HepG2 (cell line): ENCODE data around the gene PANK2.

Experiments
- HNRNPLL ChIP-seq: fragments of 200-400 bp; formaldehyde crosslinking; IDR thresholded peaks from 2 replicates; pipeline ENCODE4 v1.6.1; 2017; ENCODE audit warnings: mild to moderate bottlenecking, low read depth, low read length; ENCODE audit not compliant: poor library complexity, severe bottlenecking
- POLR2AphosphoS5 ChIP-seq: IDR thresholded peaks from 2 replicates; pipeline ENCODE4 v1.6.1; 2012; ENCODE audit warnings: low read depth, low read length
- USF2 ChIP-seq, 2 experiments: sonication (generic) in 1 of 2; formaldehyde crosslinking in 1 of 2; IDR thresholded peaks; 2 replicates each; pipeline versions ENCODE4 v1.5.1 to v1.6.1; 2011 to 2020; ENCODE audit warnings: borderline replicate concordance in 1 of 2, low read depth in 1 of 2, low read length in 1 of 2, mild to moderate bottlenecking in 1 of 2, missing genetic modification reagents in 1 of 2, moderate library complexity in 1 of 2

GRCh38 chr20:3843490-3843889, 45.7 kb upstream of the PANK2 start:
- TF ChIP-seq HNRNPLL (no peak), USF2 (IDR thresholded peaks at IDR 0.05; ENCODE audit: low read depth, low read length) (no peak), USF2 (CRISPR knock-in tag; IDR thresholded peaks at IDR 0.05; ENCODE audit: borderline replicate concordance) (no peak), POLR2AphosphoS5 (no peak)
